Stromal cell of bone marrow (primary cell): ENCODE data around the gene SPAST.
A peak's percentile ranks its signal among the peaks of the same experiment; 100 is the strongest.
"Not testable (repeated sequence)": the region's sequence is repeated elsewhere in the genome, so short reads cannot be mapped to it uniquely, and the experiment has no call there.

Experiments
- DNase-seq: peaks from one replicate; pipeline ENCODE4 v3.0.0-alpha.2; 2012; ENCODE audit warnings: low read depth

Gene SPAST

GRCh38 chr2:32128636-32129035, 65.3 kb downstream of the SPAST start:
- DNase-seq: no peak

- no peak for DNase-seq
These were observed 65.7 kb downstream of the SPAST start for GRCh38 chr2:32129086-32129485.

GRCh38 chr2:32135409-32135808, 72.1 kb downstream of the SPAST start:
- peak; percentile 47 for DNase-seq

- DNase-seq: no peak
These were observed 72.7 kb downstream of the SPAST start for GRCh38 chr2:32136097-32136496.

GRCh38 chr2:32151544-32151943, 88.2 kb downstream of the SPAST start:
- not testable (repeated sequence) for DNase-seq

DNA sequence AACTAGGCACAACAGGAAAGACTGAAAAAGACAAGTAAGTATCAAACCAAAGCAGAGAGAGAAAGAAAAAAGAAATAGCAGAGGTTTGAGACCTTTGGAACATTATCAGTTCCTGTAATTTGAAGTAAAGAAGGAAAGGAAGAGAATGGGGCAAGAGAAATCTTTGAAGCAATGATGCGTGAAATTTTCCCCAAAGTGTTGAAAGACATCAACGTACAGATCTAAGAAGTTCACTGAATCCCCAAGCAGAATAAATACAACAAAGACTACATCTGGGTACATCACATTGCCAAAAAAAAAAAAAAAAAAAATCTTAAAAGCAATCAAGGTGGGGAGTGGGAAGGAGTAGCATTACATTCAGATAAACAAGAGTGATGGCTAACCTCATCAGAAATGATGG, 96.3 kb downstream of the SPAST start:
- no peak for DNase-seq

- DNase-seq: no peak
These were observed 97.9 kb downstream of the SPAST start for GRCh38 chr2:32161296-32161695.

- not testable (repeated sequence) for DNase-seq
These were observed 100.9 kb downstream of the SPAST start for GRCh38 chr2:32164254-32164653.

GRCh38 chr2:32165027-32165347, 101.6 kb downstream of the SPAST start:
- not testable (repeated sequence) for DNase-seq

DNA sequence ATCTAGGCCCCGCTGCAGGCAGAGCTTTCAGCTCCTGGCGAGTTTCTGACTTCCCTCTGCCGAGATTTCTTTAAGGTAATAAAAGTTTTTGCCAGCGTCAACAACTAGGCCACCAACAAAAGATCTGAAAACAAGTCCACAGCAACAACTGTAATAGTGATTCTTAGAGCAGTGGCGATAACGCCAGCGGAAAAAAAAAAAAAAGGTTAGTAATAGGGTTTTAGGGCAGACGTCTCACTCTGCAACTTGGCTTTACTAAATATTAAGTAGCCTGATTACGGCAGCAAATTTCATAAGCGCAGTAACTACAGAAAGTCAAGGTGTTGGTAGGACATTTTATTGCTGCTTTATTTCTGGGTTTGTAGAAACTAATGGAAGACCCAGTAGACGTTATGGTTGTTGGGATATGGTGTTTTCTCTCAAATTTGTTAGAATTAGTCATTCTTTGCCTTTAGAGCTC, 102.8 kb downstream of the SPAST start:
- DNase-seq: no peak

DNA sequence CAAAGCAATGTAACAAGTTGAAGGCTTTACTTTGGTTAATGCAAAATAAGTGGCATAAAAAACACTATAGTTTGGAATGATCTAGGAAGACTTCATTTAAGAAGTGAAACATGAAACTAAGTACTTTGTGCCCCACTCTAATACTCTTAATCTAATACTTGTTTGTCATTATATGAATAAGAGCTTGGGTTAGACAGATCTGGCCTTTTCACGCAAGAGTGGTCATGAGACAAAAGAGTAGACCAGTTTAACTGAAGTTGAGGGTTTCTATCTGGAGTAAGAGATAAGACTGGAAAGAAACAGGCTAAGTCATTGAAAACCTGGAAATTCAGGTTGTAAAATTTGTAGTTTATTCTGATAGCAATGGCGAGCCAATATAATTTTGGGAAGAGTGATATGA, 105.2 kb downstream of the SPAST start:
- no peak for DNase-seq

GRCh38 chr2:32172870-32173269, 109.5 kb downstream of the SPAST start:
- DNase-seq: no peak

- DNase-seq: no peak
These were observed 119.3 kb downstream of the SPAST start for GRCh38 chr2:32182667-32183066.

DNA sequence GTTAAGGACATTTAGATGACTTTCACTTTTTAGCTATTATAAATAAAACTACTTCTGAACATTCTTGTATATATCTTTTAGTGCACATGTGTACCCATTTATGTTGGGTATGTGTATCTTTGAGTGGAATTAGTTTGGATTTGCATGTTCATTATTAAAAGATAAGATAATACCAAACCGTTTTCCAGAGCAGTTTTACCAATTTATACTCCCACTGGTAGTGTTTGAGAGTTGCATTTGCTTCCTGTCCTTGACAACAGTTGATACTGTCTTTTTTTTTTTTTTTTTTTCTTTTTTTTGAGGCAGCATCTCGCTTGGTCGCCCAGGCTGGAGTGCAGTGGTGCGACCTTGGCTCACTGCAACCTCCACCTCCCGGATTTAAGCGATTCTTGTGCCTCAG, 125.7 kb downstream of the SPAST start:
- DNase-seq: no peak

- DNase-seq: no peak
These were observed 129.1 kb downstream of the SPAST start for GRCh38 chr2:32192418-32192817.

DNA sequence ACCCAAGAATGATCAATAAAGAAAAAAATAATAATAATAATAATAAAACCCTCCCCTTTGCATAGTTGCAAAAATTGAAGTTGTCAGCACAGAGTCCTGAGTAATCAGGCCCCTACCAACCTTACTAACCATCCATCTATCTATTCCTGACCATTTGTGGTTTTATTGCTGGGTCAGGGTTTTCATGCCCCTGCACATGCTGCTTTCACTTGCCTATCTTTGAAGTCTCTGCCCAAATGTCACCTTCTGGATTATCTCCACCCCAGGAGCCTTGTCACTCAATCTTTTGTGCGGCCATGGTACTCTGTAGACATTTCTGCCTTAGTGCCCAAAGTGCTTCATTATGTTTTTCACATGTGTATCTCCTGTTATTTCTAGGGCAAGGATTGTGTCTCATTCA, 137.5 kb downstream of the SPAST start:
- no peak for DNase-seq

GRCh38 chr2:32203428-32203827, 140.1 kb downstream of the SPAST start:
- not testable (repeated sequence) for DNase-seq
